ENCODE results near the gene PRSS27. TPM values are rescaled to one million over a fixed set of nuclear protein-coding genes. Genes with fewer than 3 reads are reported as not detected.
"Not testable (repeated sequence)": the region's sequence is repeated elsewhere in the genome, so short reads cannot be mapped to it uniquely, and the experiment has no call there.

Gene PRSS27
- total and polyA plus RNA-seq, 12 donors = 0.11 to 0.75 (median 0.44) TPM; not detected in 1

- H3K36me3 ChIP-seq; H3K27ac ChIP-seq; H3K27me3 ChIP-seq; H3K4me3 ChIP-seq; intact Hi-C loops (cut with DNase I); ATAC-seq; H3K9me3 ChIP-seq; DNase-seq: not testable (repeated sequence)
- H3K4me1 ChIP-seq = peaks cover 0 to 33% (median 16%) of the 10 kb centered on the region in 9 donors
- WGBS, 2 donors = 80 to 92% methylated on average over 13 to 17 of the region's 23 CpGs
These were observed 41.6 kb downstream of the PRSS27 start for GRCh38 chr16:2678206-2678965.

- H3K27me3 ChIP-seq; H3K4me3 ChIP-seq; intact Hi-C loops (cut with DNase I); ATAC-seq; H3K36me3 ChIP-seq; DNase-seq; H3K9me3 ChIP-seq: not testable (repeated sequence)
- WGBS, 2 donors = 94% methylated on average over 3 of the region's 3 CpGs
- Histone ChIP-seq H3K27ac (peak overlapping the region in 2 of 10 donors; percentile 2 to 57), H3K4me1 (peaks cover 4 to 37% (median 20%) of the 10 kb centered on the region in 9 donors)
These were observed 43.1 kb downstream of the PRSS27 start for GRCh38 chr16:2676937-2677336.

GRCh38 chr16:2675714-2676113 is 44.3 kb downstream of the PRSS27 start:
- peaks cover 6 to 35% (median 18%) of the 10 kb centered on the region in 9 donors for H3K4me1 ChIP-seq
- peaks cover 0 to 6% (median 0%) of the 10 kb centered on the region in 9 donors for H3K36me3 ChIP-seq
- no peak for TF ChIP-seq CTCF (IDR thresholded peaks at IDR 0.05)
- no peak overlapping the region for H3K4me3 ChIP-seq
- intact Hi-C loops (cut with DNase I) = no loop called here
- no peaks in the 10 kb centered on the region for H3K9me3 ChIP-seq
- DNase-seq (no peak), ATAC-seq (no peak)
- 76 to 77% methylated on average over 16 of the region's 16 CpGs for WGBS, 2 donors
- H3K27ac ChIP-seq = no peak overlapping the region
- no peaks in the 10 kb centered on the region for H3K27me3 ChIP-seq

GRCh38 chr16:2675021-2675420 is 45.0 kb downstream of the PRSS27 start:
- Histone ChIP-seq H3K9me3 (no peaks in the 10 kb centered on the region), H3K36me3 (peaks cover 0 to 7% (median 0%) of the 10 kb centered on the region in 9 donors), H3K27me3 (no peaks in the 10 kb centered on the region), H3K4me1 (peaks cover 6 to 39% (median 25%) of the 10 kb centered on the region in 9 donors), H3K27ac (peak overlapping the region in 1 of 10 donors; percentile 93), H3K4me3 (no peak overlapping the region)
- WGBS, 2 donors = 81 to 82% methylated on average over 7 of the region's 7 CpGs
- intact Hi-C loops (cut with DNase I) = no loop called here
- ATAC-seq (no peak), DNase-seq (no peak)
- no peak for TF ChIP-seq CTCF (IDR thresholded peaks at IDR 0.05)

GRCh38 chr16:2673066-2673999 is 46.7 kb downstream of the PRSS27 start:
- WGBS, 2 donors = 1 to 2% methylated on average over 85 to 104 of the region's 107 CpGs
- peak overlapping the region; percentile 60 to 93 (median 82) for H3K27ac ChIP-seq
- peaks cover 0 to 19% (median 4%) of the 10 kb centered on the region in 9 donors for H3K36me3 ChIP-seq
- peak; percentile 95 to 99 (median 98) for ATAC-seq
- intact Hi-C loops (cut with DNase I) = no loop called here
- no peaks in the 10 kb centered on the region for H3K27me3 ChIP-seq
- no peaks in the 10 kb centered on the region for H3K9me3 ChIP-seq
- H3K4me1 ChIP-seq = peaks cover 6 to 43% (median 33%) of the 10 kb centered on the region in 9 donors
- H3K4me3 ChIP-seq = peak overlapping the region; percentile 4 to 96 (median 69)
- no peak for TF ChIP-seq CTCF (IDR thresholded peaks at IDR 0.05)
- peak; percentile 95 to 97 for DNase-seq

Data from heart right ventricle (tissue), 16 donors.